Measurements from ENCODE around the gene NCK2.

The NCK2 gene

DNA sequence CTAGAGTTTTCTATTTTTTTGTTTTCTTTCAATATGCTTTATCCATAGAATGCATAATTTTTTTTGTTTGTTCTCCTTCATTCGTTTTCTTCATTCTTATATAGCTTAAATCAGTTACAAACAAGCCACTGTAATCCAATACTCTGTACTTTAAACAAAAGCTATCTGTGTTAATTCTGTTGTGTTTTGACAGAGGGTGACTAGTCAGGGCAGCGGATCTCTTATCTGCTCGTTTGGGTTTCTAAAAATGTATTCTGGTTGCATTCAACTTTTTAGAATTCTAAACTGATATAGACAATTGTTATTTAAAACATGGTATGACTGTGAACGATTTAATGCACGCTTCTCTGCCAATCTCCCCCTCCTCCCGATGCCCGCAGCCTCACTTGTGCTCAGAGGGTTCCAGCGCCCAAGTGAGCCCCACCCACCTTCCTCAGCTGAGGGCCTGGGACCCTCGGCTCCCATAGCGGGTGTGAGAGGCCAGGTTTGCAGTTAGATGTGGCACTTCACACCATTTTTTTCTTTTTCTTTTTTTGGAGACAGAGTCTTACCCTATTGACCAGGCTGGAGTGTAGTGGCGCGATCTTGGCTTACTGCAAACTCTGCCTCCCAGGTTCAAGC lies 44.1 kb downstream of the NCK2 start:
- H3K4me1 ChIP-seq (ENCODE audit: control extremely low read depth in 1 of 4, control insufficient read depth in 4 of 4, insufficient read depth in 4 of 4, low read length in 3 of 4) = peaks cover 33 to 91% (median 70%) of the 10 kb centered on the region in 4 experiments
- peak overlapping the region in 1 of 2 experiments; percentile 85 for H3K27ac ChIP-seq (ENCODE audit: insufficient read depth in 1 of 2, low read depth in 1 of 2, low read length in 2 of 2, poor library complexity in 1 of 2, severe bottlenecking in 2 of 2)
- no peak for DNase-seq
- WGBS (ENCODE audit: insufficient coverage) = 81% methylated on average over 8 of the region's 12 CpGs
- peaks cover 0 to 3% (median 0%) of the 10 kb centered on the region in 4 experiments for H3K36me3 ChIP-seq (ENCODE audit: control insufficient read depth in 4 of 4, insufficient read depth in 4 of 4, low read length in 3 of 4)
- ChIA-PET CTCF (interaction anchor here (0.7 to 5.3 kb wide), 6 partner anchors 11 to 211 kb away, joined by 3 to 32 read pairs (median 4); no protein-coding TSS in a partner anchor), POLR2A (no interaction called here)
- no peak overlapping the region for H3K4me3 ChIP-seq (ENCODE audit: control insufficient read depth in 1 of 7, extremely low read depth in 1 of 7, insufficient read depth in 4 of 7, low read depth in 2 of 7, low read length in 6 of 7)
- H3K9me3 ChIP-seq (ENCODE audit: control extremely low read depth in 1 of 5, control insufficient read depth in 4 of 5, insufficient read depth in 2 of 5, low read depth in 1 of 5, low read length in 4 of 5) = no peaks in the 10 kb centered on the region
- no peaks in the 10 kb centered on the region for H3K27me3 ChIP-seq (replicated peaks in 2 of 5; ENCODE audit: control insufficient read depth in 4 of 5, insufficient read depth in 5 of 5, low read length in 4 of 5)

DNA sequence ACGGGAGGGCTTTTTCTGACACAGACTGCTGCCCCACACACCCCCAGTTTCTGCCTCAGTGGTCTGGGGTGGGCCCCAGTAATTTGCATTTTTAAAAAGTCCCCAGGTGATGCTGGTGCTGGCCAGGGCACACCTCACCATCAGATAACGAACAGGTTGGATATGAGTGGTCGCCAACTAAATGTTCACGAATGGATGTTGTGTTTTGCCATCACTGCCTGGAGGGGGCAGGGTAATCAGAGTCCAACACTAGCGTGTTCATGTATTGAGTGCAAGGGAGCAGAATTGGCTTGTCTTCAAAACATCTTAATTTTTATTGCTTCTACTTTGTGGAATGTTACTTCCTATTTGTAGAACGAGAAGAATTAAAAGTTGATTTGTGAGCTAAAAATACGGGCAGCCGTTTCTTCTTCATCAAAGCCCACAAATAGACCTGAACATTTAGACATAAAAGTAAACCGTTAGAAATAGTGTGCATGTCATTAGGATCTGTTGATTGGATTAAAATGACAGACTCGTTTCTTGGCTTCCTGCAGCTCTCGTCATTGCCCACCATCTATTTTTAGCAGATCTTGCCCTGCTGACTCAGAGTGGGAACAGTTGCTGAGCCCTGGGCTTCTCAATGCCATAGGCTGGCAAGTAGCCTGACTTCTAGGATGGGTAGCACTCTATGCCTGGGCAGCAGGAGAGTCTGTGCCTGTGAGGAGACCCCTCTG lies 45.2 kb downstream of the NCK2 start:
- Histone ChIP-seq H3K36me3 (ENCODE audit: control insufficient read depth in 4 of 4, insufficient read depth in 4 of 4, low read length in 3 of 4) (no peaks in the 10 kb centered on the region), H3K9me3 (ENCODE audit: control extremely low read depth in 1 of 5, control insufficient read depth in 4 of 5, insufficient read depth in 2 of 5, low read depth in 1 of 5, low read length in 4 of 5) (no peaks in the 10 kb centered on the region), H3K27me3 (replicated peaks in 2 of 5; ENCODE audit: control insufficient read depth in 4 of 5, insufficient read depth in 5 of 5, low read length in 4 of 5) (no peaks in the 10 kb centered on the region), H3K4me3 (ENCODE audit: control insufficient read depth in 1 of 7, extremely low read depth in 1 of 7, insufficient read depth in 4 of 7, low read depth in 2 of 7, low read length in 6 of 7) (peak overlapping the region in 5 of 7 experiments; percentile 27 to 57 (median 40)), H3K27ac (ENCODE audit: insufficient read depth in 1 of 2, low read depth in 1 of 2, low read length in 2 of 2, poor library complexity in 1 of 2, severe bottlenecking in 2 of 2) (peak overlapping the region; percentile 73 to 85), H3K4me1 (ENCODE audit: control extremely low read depth in 1 of 4, control insufficient read depth in 4 of 4, insufficient read depth in 4 of 4, low read length in 3 of 4) (peaks cover 33 to 87% (median 72%) of the 10 kb centered on the region in 4 experiments)
- POLR2A ChIA-PET = interaction anchor here (1.0 kb wide), 1 partner anchor 15 kb away, joined by 3 read pairs; no protein-coding TSS in a partner anchor
- 23% methylated on average over 6 of the region's 11 CpGs for WGBS (ENCODE audit: insufficient coverage)
- DNase-seq = peak; percentile 78 to 97 (median 95)
- CTCF ChIA-PET = interaction anchor here (0.7 to 5.3 kb wide), 7 partner anchors 10 to 233 kb away, joined by 3 to 32 read pairs (median 3); no protein-coding TSS in a partner anchor

GRCh38 chr2:105790461-105791149 lies 45.9 kb downstream of the NCK2 start:
- Histone ChIP-seq H3K27ac (ENCODE audit: insufficient read depth in 1 of 2, low read depth in 1 of 2, low read length in 2 of 2, poor library complexity in 1 of 2, severe bottlenecking in 2 of 2) (peak overlapping the region; percentile 73 to 85), H3K36me3 (ENCODE audit: control insufficient read depth in 4 of 4, insufficient read depth in 4 of 4, low read length in 3 of 4) (no peaks in the 10 kb centered on the region), H3K27me3 (replicated peaks in 2 of 5; ENCODE audit: control insufficient read depth in 4 of 5, insufficient read depth in 5 of 5, low read length in 4 of 5) (no peaks in the 10 kb centered on the region), H3K4me1 (ENCODE audit: control extremely low read depth in 1 of 4, control insufficient read depth in 4 of 4, insufficient read depth in 4 of 4, low read length in 3 of 4) (peaks cover 40 to 91% (median 76%) of the 10 kb centered on the region in 4 experiments), H3K9me3 (ENCODE audit: control extremely low read depth in 1 of 5, control insufficient read depth in 4 of 5, insufficient read depth in 2 of 5, low read depth in 1 of 5, low read length in 4 of 5) (no peaks in the 10 kb centered on the region), H3K4me3 (ENCODE audit: control insufficient read depth in 1 of 7, extremely low read depth in 1 of 7, insufficient read depth in 4 of 7, low read depth in 2 of 7, low read length in 6 of 7) (peak overlapping the region in 5 of 7 experiments; percentile 27 to 57 (median 40))
- DNase-seq = peak in 2 of 3 donors; percentile 26 to 36
- 36% methylated on average over 10 of the region's 10 CpGs for WGBS (ENCODE audit: insufficient coverage)
- CTCF ChIA-PET = interaction anchor here (0.6 to 5.3 kb wide), 4 partner anchors 9 to 233 kb away, joined by 3 to 32 read pairs (median 3); no protein-coding TSS in a partner anchor
- POLR2A ChIA-PET = interaction anchor here (1.0 kb wide), 1 partner anchor 16 kb away, joined by 3 read pairs; no protein-coding TSS in a partner anchor

DNA sequence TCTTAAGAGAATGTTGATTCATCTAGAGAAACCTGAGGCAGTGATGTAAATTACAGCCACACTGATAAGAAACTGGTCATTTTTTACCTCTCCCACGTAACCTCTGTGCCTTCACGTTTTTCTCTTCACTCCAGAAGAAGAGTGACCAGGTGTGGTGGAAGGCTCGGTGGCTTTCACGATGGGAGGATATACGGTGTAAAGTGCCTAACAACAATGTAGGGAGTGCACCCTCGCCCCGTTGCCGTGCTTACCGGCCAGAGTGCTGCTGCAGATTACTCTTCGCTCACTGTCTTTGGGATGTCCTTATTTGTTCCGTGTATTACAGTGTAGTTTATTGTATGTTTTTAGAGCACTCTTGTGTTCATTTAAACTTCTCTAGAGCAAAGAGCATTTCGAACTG lies 46.5 kb downstream of the NCK2 start:
- Histone ChIP-seq H3K4me1 (ENCODE audit: control extremely low read depth in 1 of 4, control insufficient read depth in 4 of 4, insufficient read depth in 4 of 4, low read length in 3 of 4) (peaks cover 45 to 91% (median 77%) of the 10 kb centered on the region in 4 experiments), H3K27me3 (replicated peaks in 2 of 5; ENCODE audit: control insufficient read depth in 4 of 5, insufficient read depth in 5 of 5, low read length in 4 of 5) (no peaks in the 10 kb centered on the region), H3K9me3 (ENCODE audit: control extremely low read depth in 1 of 5, control insufficient read depth in 4 of 5, insufficient read depth in 2 of 5, low read depth in 1 of 5, low read length in 4 of 5) (no peaks in the 10 kb centered on the region), H3K36me3 (ENCODE audit: control insufficient read depth in 4 of 4, insufficient read depth in 4 of 4, low read length in 3 of 4) (no peaks in the 10 kb centered on the region), H3K4me3 (ENCODE audit: control insufficient read depth in 1 of 7, extremely low read depth in 1 of 7, insufficient read depth in 4 of 7, low read depth in 2 of 7, low read length in 6 of 7) (no peak overlapping the region), H3K27ac (ENCODE audit: insufficient read depth in 1 of 2, low read depth in 1 of 2, low read length in 2 of 2, poor library complexity in 1 of 2, severe bottlenecking in 2 of 2) (peak overlapping the region in 1 of 2 experiments; percentile 85)
- no peak for DNase-seq
- CTCF ChIA-PET = interaction anchor here (0.6 to 1.5 kb wide), 6 partner anchors 8 to 17 kb away, joined by 3 to 5 read pairs (median 3); no protein-coding TSS in a partner anchor
- POLR2A ChIA-PET = no interaction called here
- WGBS (ENCODE audit: insufficient coverage) = 95% methylated on average over 8 of the region's 12 CpGs

DNA sequence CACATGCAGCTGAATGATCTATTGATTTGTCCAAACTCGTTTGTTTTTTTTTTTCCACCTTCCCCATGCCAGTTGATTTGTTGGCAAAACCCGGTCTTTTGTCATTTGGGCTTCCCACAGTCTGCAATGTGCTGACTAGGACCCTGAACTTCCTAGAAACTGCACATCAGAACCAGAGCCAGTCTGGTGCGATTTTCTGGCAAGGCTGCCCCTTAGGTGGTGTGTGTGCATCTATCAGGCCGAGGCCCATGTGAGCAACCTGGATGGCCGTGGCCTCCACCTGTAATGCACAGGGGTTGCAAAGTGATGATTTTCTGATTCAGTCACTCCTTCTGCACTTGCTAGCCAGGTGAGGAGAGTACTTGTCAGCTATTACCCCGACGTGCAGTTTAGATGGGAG lies 47.8 kb downstream of the NCK2 start:
- Histone ChIP-seq H3K27ac (ENCODE audit: insufficient read depth in 1 of 2, low read depth in 1 of 2, low read length in 2 of 2, poor library complexity in 1 of 2, severe bottlenecking in 2 of 2) (no peak overlapping the region), H3K9me3 (ENCODE audit: control extremely low read depth in 1 of 5, control insufficient read depth in 4 of 5, insufficient read depth in 2 of 5, low read depth in 1 of 5, low read length in 4 of 5) (no peaks in the 10 kb centered on the region), H3K4me1 (ENCODE audit: control extremely low read depth in 1 of 4, control insufficient read depth in 4 of 4, insufficient read depth in 4 of 4, low read length in 3 of 4) (peaks cover 53 to 91% (median 77%) of the 10 kb centered on the region in 4 experiments), H3K4me3 (ENCODE audit: control insufficient read depth in 1 of 7, extremely low read depth in 1 of 7, insufficient read depth in 4 of 7, low read depth in 2 of 7, low read length in 6 of 7) (no peak overlapping the region), H3K36me3 (ENCODE audit: control insufficient read depth in 4 of 4, insufficient read depth in 4 of 4, low read length in 3 of 4) (no peaks in the 10 kb centered on the region), H3K27me3 (replicated peaks in 2 of 5; ENCODE audit: control insufficient read depth in 4 of 5, insufficient read depth in 5 of 5, low read length in 4 of 5) (no peaks in the 10 kb centered on the region)
- ChIA-PET POLR2A (no interaction called here), CTCF (interaction anchor here (0.6 to 1.5 kb wide), 3 partner anchors 8 to 70 kb away, joined by 3 to 5 read pairs (median 3); no protein-coding TSS in a partner anchor)
- no peak for DNase-seq
- WGBS (ENCODE audit: insufficient coverage) = 88% methylated on average over 7 of the region's 7 CpGs

- no peak overlapping the region for H3K27ac ChIP-seq (ENCODE audit: insufficient read depth in 1 of 2, low read depth in 1 of 2, low read length in 2 of 2, poor library complexity in 1 of 2, severe bottlenecking in 2 of 2)
- 100% methylated on average over 5 of the region's 6 CpGs for WGBS (ENCODE audit: insufficient coverage)
- CTCF ChIA-PET = interaction anchor here (0.8 kb wide), 1 partner anchor 22 kb away, joined by 3 read pairs; no protein-coding TSS in a partner anchor
- H3K9me3 ChIP-seq (ENCODE audit: control extremely low read depth in 1 of 5, control insufficient read depth in 4 of 5, insufficient read depth in 2 of 5, low read depth in 1 of 5, low read length in 4 of 5) = no peaks in the 10 kb centered on the region
- DNase-seq = no peak
- no peaks in the 10 kb centered on the region for H3K36me3 ChIP-seq (ENCODE audit: control insufficient read depth in 4 of 4, insufficient read depth in 4 of 4, low read length in 3 of 4)
- no peak overlapping the region for H3K4me3 ChIP-seq (ENCODE audit: control insufficient read depth in 1 of 7, extremely low read depth in 1 of 7, insufficient read depth in 4 of 7, low read depth in 2 of 7, low read length in 6 of 7)
- POLR2A ChIA-PET = no interaction called here
- H3K4me1 ChIP-seq (ENCODE audit: control extremely low read depth in 1 of 4, control insufficient read depth in 4 of 4, insufficient read depth in 4 of 4, low read length in 3 of 4) = peaks cover 55 to 91% (median 77%) of the 10 kb centered on the region in 4 experiments
- no peaks in the 10 kb centered on the region for H3K27me3 ChIP-seq (replicated peaks in 2 of 5; ENCODE audit: control insufficient read depth in 4 of 5, insufficient read depth in 5 of 5, low read length in 4 of 5)
Measured at GRCh38 chr2:105793196-105793975, 48.7 kb downstream of the NCK2 start.

Measured in common myeloid progenitor, CD34-positive (primary cell).